H1 (cell line): ENCODE measurements around the gene GLDC. TPM values are rescaled to one million over a fixed set of nuclear protein-coding genes. Genes with fewer than 3 reads are reported as not detected.

ENCODE experiments used
- CTCF ChIA-PET: fragments of 300-600 bp; sonication (Branson Sonifier 250); formaldehyde crosslinking; loops from one replicate; lab custom pipeline; 2021; ENCODE audit not compliant: partially characterized antibody; lab: Charles Lee
- POLR2A ChIA-PET: fragments of 300-600 bp; sonication (Branson Sonifier 250); formaldehyde crosslinking; loops from one replicate; lab custom pipeline; 2021; ENCODE audit warnings: inconsistent platforms; ENCODE audit not compliant: partially characterized antibody; lab: Charles Lee
- DNase-seq, 2 experiments: peaks; one replicate each; pipeline versions ENCODE4 v3.0.0 to v3.0.0-alpha.2; 2010 to 2022; ENCODE audit warnings: low spot score in 2 of 2, low read depth in 1 of 2, mixed read lengths in 1 of 2
- FAIRE-seq: peaks from 2 replicates; lab custom pipeline; 2011; peaks lifted over from hg19 to GRCh38; lab: Jason Lieb, UNC
- H2AFZ ChIP-seq: 2 replicates; pipeline ENCODE4 v1.8.1; 2012; ENCODE audit warnings: low read length, inconsistent platforms
- H2AK5ac ChIP-seq: 2 replicates; pipeline ENCODE4 v1.6.1; 2013; ENCODE audit warnings: low read depth, low read length
- H2BK120ac ChIP-seq: replicated peaks from 2 replicates; pipeline ENCODE3; 2013; ENCODE audit warnings: low read depth, low read length, inconsistent platforms
- H2BK12ac ChIP-seq: 2 replicates; pipeline ENCODE4 v1.6.1; 2013; ENCODE audit warnings: low read depth, low read length
- H2BK15ac ChIP-seq: 2 replicates; pipeline ENCODE4 v1.6.1; 2013; ENCODE audit warnings: low read length
- H2BK20ac ChIP-seq: 2 replicates; pipeline ENCODE4 v1.6.1; 2013; ENCODE audit warnings: low read length
- H2BK5ac ChIP-seq: 2 replicates; pipeline ENCODE4 v1.6.1; 2013; ENCODE audit warnings: low read depth, low read length
- H3K14ac ChIP-seq: 2 replicates; pipeline ENCODE4 v1.6.1; 2013; ENCODE audit warnings: inconsistent platforms; ENCODE audit not compliant: insufficient read length
- H3K18ac ChIP-seq: 2 replicates; pipeline ENCODE4 v1.6.1; 2013; ENCODE audit warnings: low read length; ENCODE audit errors: extremely low read depth
- H3K23ac ChIP-seq: 2 replicates; pipeline ENCODE4 v1.6.1; 2013; ENCODE audit warnings: inconsistent platforms; ENCODE audit not compliant: insufficient read length
- H3K23me2 ChIP-seq: 2 replicates; pipeline ENCODE4 v1.6.1; 2013; ENCODE audit warnings: low read depth, low read length
- H3K27ac ChIP-seq: 2 replicates; pipeline ENCODE4 v1.6.1; 2011; ENCODE audit warnings: low read depth, low read length, inconsistent platforms
- H3K27me3 ChIP-seq, 4 experiments: replicated peaks in 1 of 4; 1 replicate in 1 of 4; 2 replicates in 3 of 4; pipeline versions ENCODE4 v1.6.1 to v1.8.1; 2011 to 2013; ENCODE audit warnings: low read length in 3 of 4, mild to moderate bottlenecking in 3 of 4, inconsistent platforms in 2 of 4, mixed read lengths in 2 of 4, moderate library complexity in 1 of 4; ENCODE audit not compliant: control insufficient read depth in 3 of 4, insufficient read depth in 3 of 4; ENCODE audit errors: extremely low read depth in 1 of 4
- H3K36me3 ChIP-seq, 4 experiments: 2 replicates each; pipeline versions ENCODE4 v1.6.1 to v1.8.1; 2011 to 2013; ENCODE audit warnings: mild to moderate bottlenecking in 4 of 4, low read length in 3 of 4, moderate library complexity in 2 of 4, control low read depth in 1 of 4, inconsistent platforms in 1 of 4; ENCODE audit not compliant: insufficient read depth in 4 of 4, control insufficient read depth in 2 of 4
- H3K4ac ChIP-seq: replicated peaks from 2 replicates; pipeline ENCODE3; 2013; ENCODE audit warnings: low read length, low read depth, mixed read lengths, inconsistent platforms; ENCODE audit not compliant: insufficient read length
- H3K4me1 ChIP-seq, 4 experiments: replicated peaks in 1 of 4; 1 replicate in 1 of 4; 2 replicates in 3 of 4; pipeline versions ENCODE4 v1.6.1 to v1.8.1; 2011 to 2013; ENCODE audit warnings: low read length in 3 of 4, inconsistent platforms in 2 of 4, mixed read lengths in 1 of 4; ENCODE audit not compliant: insufficient read depth in 4 of 4, control insufficient read depth in 3 of 4
- H3K4me2 ChIP-seq, 2 experiments: 2 replicates each; pipeline versions ENCODE4 v1.6.1 to v1.8.1; 2011 to 2013; ENCODE audit warnings: low read depth in 2 of 2, low read length in 2 of 2, control low read depth in 1 of 2, inconsistent platforms in 1 of 2, mild to moderate bottlenecking in 1 of 2; ENCODE audit not compliant: insufficient read depth in 1 of 2
- H3K4me3 ChIP-seq, 4 experiments: fragments of 200-600, 300-600 bp in 1 of 4; sonication (generic), shearing (Covaris generic), sonication (Bioruptor Twin) in 1 of 4; 2 replicates each; pipeline versions ENCODE4 v1.5.1 to v1.8.1; 2011 to 2016; ENCODE audit warnings: low read length in 4 of 4, low read depth in 3 of 4, control low read depth in 2 of 4, inconsistent platforms in 2 of 4, mild to moderate bottlenecking in 2 of 4, mixed read lengths in 1 of 4, moderate library complexity in 1 of 4; ENCODE audit not compliant: insufficient read depth in 2 of 4; ENCODE audit errors: extremely low read depth in 1 of 4
- H3K56ac ChIP-seq: replicated peaks from 2 replicates; pipeline ENCODE3; 2013; ENCODE audit warnings: low read depth, mild to moderate bottlenecking, mixed read lengths, low read length, inconsistent platforms; ENCODE audit not compliant: insufficient read length
- H3K79me1 ChIP-seq: 2 replicates; pipeline ENCODE4 v1.6.1; 2013; ENCODE audit warnings: low read depth, low read length, control low read depth
- H3K79me2 ChIP-seq, 2 experiments: 2 replicates each; pipeline versions ENCODE4 v1.6.1 to v1.8.1; 2012 to 2013; ENCODE audit warnings: low read length in 2 of 2, mild to moderate bottlenecking in 2 of 2, inconsistent platforms in 1 of 2; ENCODE audit not compliant: insufficient read depth in 2 of 2, control insufficient read depth in 1 of 2
- H3K9ac ChIP-seq, 4 experiments: replicated peaks in 1 of 4; 1 replicate in 1 of 4; 2 replicates in 3 of 4; pipeline versions ENCODE4 v1.6.1 to v1.8.1; 2011 to 2013; ENCODE audit warnings: low read depth in 3 of 4, low read length in 3 of 4, control low read depth in 2 of 4, mild to moderate bottlenecking in 2 of 4, moderate library complexity in 2 of 4, inconsistent platforms in 1 of 4; ENCODE audit errors: extremely low read depth in 1 of 4
- H3K9me3 ChIP-seq, 2 experiments: 2 replicates each; pipeline versions ENCODE4 v1.6.1 to v1.8.1; 2012 to 2013; ENCODE audit warnings: mild to moderate bottlenecking in 2 of 2, moderate library complexity in 2 of 2, control low read depth in 1 of 2, inconsistent platforms in 1 of 2, low read depth in 1 of 2, low read length in 1 of 2, mixed read lengths in 1 of 2; ENCODE audit not compliant: insufficient read depth in 2 of 2
- H4K20me1 ChIP-seq, 2 experiments: replicated peaks in 1 of 2; 2 replicates each; pipeline versions ENCODE3 to v1.8.1; 2011 to 2013; ENCODE audit warnings: inconsistent platforms in 2 of 2, low read length in 2 of 2, mild to moderate bottlenecking in 1 of 2; ENCODE audit not compliant: insufficient read depth in 2 of 2, control insufficient read depth in 1 of 2
- H4K5ac ChIP-seq: 2 replicates; pipeline ENCODE4 v1.6.1; 2013; ENCODE audit warnings: low read length, low read depth, mixed read lengths, inconsistent platforms; ENCODE audit not compliant: insufficient read length
- H4K8ac ChIP-seq: 2 replicates; pipeline ENCODE4 v1.8.0; 2013; ENCODE audit warnings: mild to moderate bottlenecking, moderate library complexity, low read length, inconsistent platforms; ENCODE audit not compliant: insufficient read depth; ENCODE audit errors: extremely low read depth
- H4K91ac ChIP-seq: replicated peaks from 2 replicates; pipeline ENCODE3; 2013; ENCODE audit warnings: low read length, mixed read lengths, inconsistent platforms; ENCODE audit not compliant: insufficient read length
- CHD2 ChIP-seq: IDR thresholded peaks from 2 replicates; pipeline ENCODE4 v1.6.1; 2012; ENCODE audit warnings: low read length, improper control_type of control experiment
- WGBS, 2 experiments: shearing (Covaris generic) in 1 of 2; methylation state at CpG; one replicate each; pipeline versions ENCODE4 v1.1.6 to v1.1.7; 2013 to 2015; ENCODE audit warnings: low lambda C conversion rate in 2 of 2, mixed read lengths in 2 of 2, inconsistent platforms in 1 of 2, low coverage in 1 of 2, missing lambda C conversion rate in 1 of 2; ENCODE audit not compliant: insufficient replicate concordance in 2 of 2, insufficient coverage in 1 of 2, insufficient read length in 1 of 2; ENCODE audit errors: extremely low coverage in 1 of 2, missing lambda C conversion rate in 1 of 2; 5-methylcytosine and 5-hydroxymethylcytosine counted together
- long read RNA-seq, 2 experiments: library from RNA in 1 of 2; library from capped mRNA in 1 of 2; stranded (forward); transcript quantifications; one replicate each; pipeline ENCODE4 v2.0.0, GENCODE V29; 2021; ENCODE audit warnings: inconsistent platforms in 1 of 2
- polyA minus RNA-seq, 3 experiments: library from RNA; depleted of rRNA, polyadenylated mRNA; stranded (reverse); fragments of >200 nt; gene quantifications; 1 replicate in 2 of 3; 2 replicates in 1 of 3; pipeline ENCODE4 v1.2.3, GENCODE V29; 2011
- polyA plus RNA-seq, 7 experiments: library from polyadenylated mRNA; depleted of rRNA in 3 of 7; stranded (reverse) in 5 of 7; unstranded in 2 of 7; fragments of >200 nt in 5 of 7; fragments of 200-250 nt in 2 of 7; gene quantifications; 1 replicate in 5 of 7; 2 replicates in 1 of 7; 4 replicates in 1 of 7; pipeline versions ENCODE4 v1.2.1 to v1.2.3, GENCODE V29; 2011 to 2013; ENCODE audit warnings: missing spikeins in 2 of 7, mixed read lengths in 2 of 7
- total RNA-seq: library from RNA; stranded (reverse); fragmentation: NEBNext Ultra II Directional; extraction: Animal tissue kit (Norgen Biotek cat#: 25700); gene quantifications from 2 replicates; pipeline ENCODE4 v1.2.1, GENCODE V29; 2021
- TF ChIP-seq, protein P1 (sequence below), 3 experiments: IDR thresholded peaks; 1 replicate in 2 of 3; 2 replicates in 1 of 3; pipeline versions ENCODE4 v1.5.1 to v1.6.1; 2011; ENCODE audit warnings: low read length in 3 of 3, mild to moderate bottlenecking in 3 of 3, inconsistent platforms in 2 of 3, low read depth in 1 of 3, moderate library complexity in 1 of 3; ENCODE audit not compliant: insufficient read depth in 1 of 3; ENCODE audit errors: control extremely low read depth in 1 of 3
- TF ChIP-seq, protein P2 (sequence below): IDR thresholded peaks from 2 replicates; pipeline ENCODE4 v1.6.1; 2012; ENCODE audit warnings: inconsistent platforms

GLDC gene
- total RNA-seq = 89.9 and 101 TPM in 2 replicates
- polyA plus RNA-seq (2011; rRNA removed) = 44.9 and 48.8 TPM in 2 replicates
- 57.9 TPM for polyA plus RNA-seq (2011; cell fraction: cytosol; rRNA removed)
- 196 TPM for polyA plus RNA-seq (2011; cell fraction: nucleus; rRNA removed)
- polyA plus RNA-seq (2012, experiment 1 of 2) = 72.3 to 99.1 TPM (median 81.2 TPM) in 4 replicates
- 26.6 TPM for polyA plus RNA-seq (2012, experiment 2 of 2)
- polyA plus RNA-seq (2013, experiment 1 of 2) = 140 TPM
- 134 TPM for polyA plus RNA-seq (2013, experiment 2 of 2)
- 132 and 150 TPM in 2 replicates for polyA minus RNA-seq (2011; rRNA and poly(A)+ RNA removed)
- 40.8 TPM for polyA minus RNA-seq (2011; cell fraction: cytosol; rRNA and poly(A)+ RNA removed)
- polyA minus RNA-seq (2011; cell fraction: nucleus; rRNA and poly(A)+ RNA removed) = 84.3 TPM
- long read RNA-seq, experiment 1, transcript GLDC-214 (4 exons, 2,674 nt) = major isoform, 10 of 68 reads
- long read RNA-seq, experiment 1, partial matches to known transcripts = 37 of 68 reads
- long read RNA-seq, experiment 1, other reads (novel, unspliced or antisense) = 21 of 68 reads
- long read RNA-seq, experiment 2, partial matches to known transcripts = 5 of 5 reads
- long read RNA-seq, experiment 2, other reads (novel, unspliced or antisense) = 0 of 5 reads

DNA sequence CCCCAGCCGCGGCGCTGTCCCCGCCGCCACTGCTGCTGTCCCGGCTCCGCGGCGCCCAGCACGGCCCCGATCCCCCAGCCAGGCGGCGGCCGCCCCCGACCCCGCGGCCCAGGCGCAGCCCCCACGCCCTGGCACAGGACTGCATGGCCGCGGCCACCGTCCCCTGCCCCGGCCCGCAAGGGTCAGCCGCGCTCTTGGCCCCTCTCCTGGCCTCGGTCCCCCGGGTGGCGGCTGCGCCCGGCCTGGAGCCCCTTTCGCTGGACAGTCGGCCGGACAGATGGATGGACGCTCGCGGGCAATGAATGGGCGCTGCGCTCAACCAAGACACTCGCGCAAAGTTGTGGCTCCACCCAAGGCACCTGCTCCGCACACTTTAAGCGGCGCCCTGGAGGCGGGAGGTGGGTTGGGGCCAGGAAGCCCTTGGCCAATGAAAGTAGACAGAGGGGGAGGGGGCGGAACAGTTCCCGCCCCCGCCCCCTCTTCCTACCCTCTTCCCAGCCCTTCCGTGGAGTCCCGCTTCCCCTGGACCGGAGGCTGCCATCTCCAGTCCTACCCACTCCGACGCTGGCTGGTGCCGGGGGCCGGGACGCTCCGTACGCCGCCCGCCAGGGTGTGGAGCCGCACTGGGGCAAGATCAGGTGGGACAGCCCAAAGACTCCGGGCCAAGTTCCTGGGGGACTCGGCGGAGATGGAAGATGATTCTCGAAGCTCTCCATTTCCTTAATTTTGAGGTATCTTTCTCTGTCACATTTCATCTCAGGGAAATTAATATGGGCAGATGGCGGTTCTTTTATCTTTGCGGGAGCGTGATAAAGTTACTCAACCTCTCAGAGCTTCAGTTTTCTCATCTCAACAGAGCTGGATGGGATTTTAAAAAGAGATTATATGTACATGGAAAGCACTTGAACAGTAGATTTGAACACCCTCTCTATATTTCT, at the start of gene GLDC:
TSS of gene GLDC (minus strand) at position 375 of the 938 bp plus-strand sequence. CDS start at position 145, 230 bp downstream.
- peak within 1 kb of the TSS; percentile 41 for H3K4ac ChIP-seq
- WGBS, 2 experiments = 2% methylated on average over 33 of the region's 68 CpGs; no CpG with 5 or more reads in 1 of the 2 experiments
- peak; percentile 53; the same call in 1 of the 2 replicates for TF ChIP-seq CHD2
- TF ChIP-seq, protein P1, sequence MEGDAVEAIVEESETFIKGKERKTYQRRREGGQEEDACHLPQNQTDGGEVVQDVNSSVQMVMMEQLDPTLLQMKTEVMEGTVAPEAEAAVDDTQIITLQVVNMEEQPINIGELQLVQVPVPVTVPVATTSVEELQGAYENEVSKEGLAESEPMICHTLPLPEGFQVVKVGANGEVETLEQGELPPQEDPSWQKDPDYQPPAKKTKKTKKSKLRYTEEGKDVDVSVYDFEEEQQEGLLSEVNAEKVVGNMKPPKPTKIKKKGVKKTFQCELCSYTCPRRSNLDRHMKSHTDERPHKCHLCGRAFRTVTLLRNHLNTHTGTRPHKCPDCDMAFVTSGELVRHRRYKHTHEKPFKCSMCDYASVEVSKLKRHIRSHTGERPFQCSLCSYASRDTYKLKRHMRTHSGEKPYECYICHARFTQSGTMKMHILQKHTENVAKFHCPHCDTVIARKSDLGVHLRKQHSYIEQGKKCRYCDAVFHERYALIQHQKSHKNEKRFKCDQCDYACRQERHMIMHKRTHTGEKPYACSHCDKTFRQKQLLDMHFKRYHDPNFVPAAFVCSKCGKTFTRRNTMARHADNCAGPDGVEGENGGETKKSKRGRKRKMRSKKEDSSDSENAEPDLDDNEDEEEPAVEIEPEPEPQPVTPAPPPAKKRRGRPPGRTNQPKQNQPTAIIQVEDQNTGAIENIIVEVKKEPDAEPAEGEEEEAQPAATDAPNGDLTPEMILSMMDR (IDR thresholded peaks at IDR 0.05; ENCODE audit: control extremely low read depth in 1 of 3, insufficient read depth in 1 of 3, low read depth in 1 of 3, low read length in 3 of 3) = no peak
- TF ChIP-seq, protein P2, sequence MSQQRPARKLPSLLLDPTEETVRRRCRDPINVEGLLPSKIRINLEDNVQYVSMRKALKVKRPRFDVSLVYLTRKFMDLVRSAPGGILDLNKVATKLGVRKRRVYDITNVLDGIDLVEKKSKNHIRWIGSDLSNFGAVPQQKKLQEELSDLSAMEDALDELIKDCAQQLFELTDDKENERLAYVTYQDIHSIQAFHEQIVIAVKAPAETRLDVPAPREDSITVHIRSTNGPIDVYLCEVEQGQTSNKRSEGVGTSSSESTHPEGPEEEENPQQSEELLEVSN = peak; percentile 90

More for the DNA sequence above, at the start of gene GLDC:
- H2BK5ac ChIP-seq = 0 out of 2 replicates have a peak within 1 kb of the TSS, but pooled peaks have one; percentile 36
- H4K8ac ChIP-seq = peak within 1 kb of the TSS; percentile 81; the same call in 1 of the 2 replicates
- peaks cover 0 to 11% (median 7%) of the 10 kb centered on the region in 4 experiments; a peak in 5 of 7 replicates for H3K27me3 ChIP-seq
- peaks cover 0 to 57% of the 10 kb centered on the region in 2 experiments; a peak in 3 of 4 replicates for H3K79me2 ChIP-seq
- H3K4me2 ChIP-seq = peak within 1 kb of the TSS; percentile 88 to 100
- H4K91ac ChIP-seq = peak within 1 kb of the TSS; percentile 38
- no peak within 1 kb of the TSS for H3K27ac ChIP-seq
- no peak within 1 kb of the TSS for H2AK5ac ChIP-seq
- H3K23me2 ChIP-seq = peaks cover 15% of the 10 kb centered on the region
- peaks cover 0 to 7% of the 10 kb centered on the region in 2 experiments for H4K20me1 ChIP-seq
- H3K9me3 ChIP-seq = no peaks in the 10 kb centered on the region
- H3K18ac ChIP-seq = peak within 1 kb of the TSS; percentile 35; the same call in 1 of the 2 replicates
- ChIA-PET POLR2A (interaction anchor here (0.9 to 2.9 kb wide), 14 partner anchors 8 to 114 kb away, joined by 3 to 11 read pairs (median 3); no protein-coding TSS in a partner anchor), CTCF (interaction anchor here (0.6 to 1.8 kb wide), 8 partner anchors 13 to 121 kb away, joined by 3 to 9 read pairs (median 3); no protein-coding TSS in a partner anchor)
- H3K4me3 ChIP-seq = peak within 1 kb of the TSS; percentile 84 to 92 (median 89)
- no peak within 1 kb of the TSS for H2BK15ac ChIP-seq
- no peak within 1 kb of the TSS for H3K23ac ChIP-seq
- no peak within 1 kb of the TSS for H2BK120ac ChIP-seq
- H3K9ac ChIP-seq = peak within 1 kb of the TSS; percentile 62 to 83 (median 70)
- H2BK20ac ChIP-seq = no peak within 1 kb of the TSS
- H3K36me3 ChIP-seq = no peaks in the 10 kb centered on the region; a peak in 1 of 8 replicates
- H3K79me1 ChIP-seq = peaks cover 8% of the 10 kb centered on the region
- H2BK12ac ChIP-seq = no peak within 1 kb of the TSS
- H3K4me1 ChIP-seq = peaks cover 3 to 12% (median 6%) of the 10 kb centered on the region in 4 experiments; a peak in 6 of 7 replicates
- no peak within 1 kb of the TSS for H2AFZ ChIP-seq
- no peak for FAIRE-seq
- H3K56ac ChIP-seq = peak within 1 kb of the TSS; percentile 8
- H3K14ac ChIP-seq = no peak within 1 kb of the TSS
- peak; percentile 78 to 84 for DNase-seq
- peak within 1 kb of the TSS; percentile 18 for H4K5ac ChIP-seq
